Subcutaneous abdominal adipose tissue (tissue), 5 donors: ENCODE results near the gene ATP6V0B.

Experiments used
- H3K27ac ChIP-seq: one replicate; pipeline ENCODE4 v1.7.0; 2013; ENCODE audit warnings: low read depth, mild to moderate bottlenecking, inconsistent platforms, low read length, moderate library complexity
- H3K27me3 ChIP-seq, 5 donors: one replicate each; pipeline ENCODE4 v1.7.0; 2013; ENCODE audit warnings: low read length in 5 of 5, inconsistent platforms in 1 of 5; ENCODE audit not compliant: control insufficient read depth in 5 of 5, insufficient read depth in 4 of 5
- H3K36me3 ChIP-seq, 5 donors: one replicate each; pipeline ENCODE4 v1.7.0; 2013; ENCODE audit warnings: low read length in 5 of 5; ENCODE audit not compliant: control insufficient read depth in 5 of 5, insufficient read depth in 5 of 5
- H3K4me1 ChIP-seq, 5 donors: one replicate each; pipeline ENCODE4 v1.7.0; 2013; ENCODE audit warnings: low read length in 5 of 5, mild to moderate bottlenecking in 3 of 5, moderate library complexity in 1 of 5; ENCODE audit not compliant: control insufficient read depth in 5 of 5, insufficient read depth in 5 of 5
- H3K4me3 ChIP-seq, 5 donors: one replicate each; pipeline ENCODE4 v1.7.0; 2013; ENCODE audit warnings: low read length in 5 of 5, low read depth in 1 of 5
- H3K9ac ChIP-seq, 5 donors: one replicate each; pipeline ENCODE4 v1.7.0; 2013; ENCODE audit warnings: low read length in 5 of 5, mild to moderate bottlenecking in 4 of 5, moderate library complexity in 3 of 5
- H3K9me3 ChIP-seq, 5 donors: one replicate each; pipeline ENCODE4 v1.7.0; 2013; ENCODE audit warnings: low read length in 5 of 5; ENCODE audit not compliant: control insufficient read depth in 5 of 5
- donor health status: healthy.
- donor health status: healthy.
- donor health status: healthy.
- donor health status: healthy.
- donor health status: healthy.

ATP6V0B gene

DNA sequence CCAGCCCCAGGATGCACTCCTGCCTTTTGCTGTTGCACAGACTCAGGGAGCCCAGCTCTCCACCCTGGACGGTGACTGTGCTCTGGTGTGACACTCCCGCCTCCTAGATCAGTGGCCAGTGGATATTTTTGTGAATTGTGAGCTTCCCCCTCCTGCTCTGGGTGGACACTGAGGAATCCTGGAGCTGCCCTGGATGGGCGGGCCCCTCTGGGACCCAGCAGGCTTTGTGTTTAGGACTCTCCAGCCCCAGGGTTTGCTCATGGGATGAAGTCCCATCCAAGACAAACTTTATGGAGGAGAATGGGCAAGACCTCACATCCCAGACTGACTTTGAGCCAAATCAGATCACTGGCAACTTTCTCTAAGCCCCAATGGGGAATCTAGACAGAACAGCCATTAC is 40.4 kb downstream of the ATP6V0B start:
- Histone ChIP-seq H3K4me3 (no peak overlapping the region), H3K9me3 (no peaks in the 10 kb centered on the region), H3K9ac (no peak overlapping the region), H3K27me3 (peaks cover 0 to 13% (median 4%) of the 10 kb centered on the region in 5 donors), H3K27ac (no peak overlapping the region), H3K36me3 (no peaks in the 10 kb centered on the region), H3K4me1 (no peaks in the 10 kb centered on the region)

- Histone ChIP-seq H3K4me1 (no peaks in the 10 kb centered on the region), H3K27me3 (peaks cover 0 to 13% (median 4%) of the 10 kb centered on the region in 5 donors), H3K36me3 (no peaks in the 10 kb centered on the region), H3K9ac (no peak overlapping the region), H3K27ac (no peak overlapping the region), H3K4me3 (no peak overlapping the region), H3K9me3 (no peaks in the 10 kb centered on the region)
These were observed 41.5 kb downstream of the ATP6V0B start for GRCh38 chr1:44016041-44016889.

DNA sequence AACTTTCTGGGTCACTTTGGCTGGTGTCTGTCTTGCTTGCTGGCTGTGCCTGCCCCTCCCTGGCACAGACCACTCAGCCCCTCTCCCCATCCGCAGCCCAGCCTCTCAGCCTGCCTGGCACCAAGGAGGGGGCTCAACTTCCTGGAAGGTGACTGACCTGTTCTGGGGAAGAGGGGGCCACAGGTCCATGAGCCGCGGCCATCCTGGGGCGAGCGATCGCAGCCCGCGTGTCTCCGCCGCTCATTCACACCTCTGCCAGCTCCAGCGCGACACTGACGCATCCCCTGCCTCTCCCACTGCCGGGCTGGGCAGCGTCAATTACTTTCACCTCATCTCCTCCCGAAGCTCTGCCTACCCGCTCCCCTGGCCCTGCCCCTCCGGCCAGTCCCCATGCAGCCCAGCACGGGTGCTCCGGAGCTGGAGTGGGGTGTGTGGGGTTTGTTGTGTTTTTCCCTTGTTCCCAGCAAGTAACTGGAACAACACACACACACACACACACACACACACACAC is 42.2 kb downstream of the ATP6V0B start:
- H3K27me3 ChIP-seq = peaks cover 0 to 13% (median 4%) of the 10 kb centered on the region in 5 donors
- H3K36me3 ChIP-seq = no peaks in the 10 kb centered on the region
- no peaks in the 10 kb centered on the region for H3K4me1 ChIP-seq
- H3K27ac ChIP-seq = no peak overlapping the region
- H3K9me3 ChIP-seq = no peaks in the 10 kb centered on the region
- H3K4me3 ChIP-seq = no peak overlapping the region
- no peak overlapping the region for H3K9ac ChIP-seq

GRCh38 chr1:44019466-44019948 is 44.7 kb downstream of the ATP6V0B start:
- no peaks in the 10 kb centered on the region for H3K36me3 ChIP-seq
- H3K4me3 ChIP-seq = no peak overlapping the region
- peaks cover 0 to 13% (median 0%) of the 10 kb centered on the region in 5 donors for H3K27me3 ChIP-seq
- H3K9ac ChIP-seq = no peak overlapping the region
- no peaks in the 10 kb centered on the region for H3K4me1 ChIP-seq
- H3K27ac ChIP-seq = no peak overlapping the region
- no peaks in the 10 kb centered on the region for H3K9me3 ChIP-seq

- Histone ChIP-seq H3K4me1 (no peaks in the 10 kb centered on the region), H3K27ac (no peak overlapping the region), H3K36me3 (no peaks in the 10 kb centered on the region), H3K9ac (no peak overlapping the region), H3K27me3 (peaks cover 0 to 13% (median 0%) of the 10 kb centered on the region in 5 donors), H3K4me3 (no peak overlapping the region), H3K9me3 (no peaks in the 10 kb centered on the region)
These were observed 45.7 kb downstream of the ATP6V0B start for GRCh38 chr1:44020464-44020863.

DNA sequence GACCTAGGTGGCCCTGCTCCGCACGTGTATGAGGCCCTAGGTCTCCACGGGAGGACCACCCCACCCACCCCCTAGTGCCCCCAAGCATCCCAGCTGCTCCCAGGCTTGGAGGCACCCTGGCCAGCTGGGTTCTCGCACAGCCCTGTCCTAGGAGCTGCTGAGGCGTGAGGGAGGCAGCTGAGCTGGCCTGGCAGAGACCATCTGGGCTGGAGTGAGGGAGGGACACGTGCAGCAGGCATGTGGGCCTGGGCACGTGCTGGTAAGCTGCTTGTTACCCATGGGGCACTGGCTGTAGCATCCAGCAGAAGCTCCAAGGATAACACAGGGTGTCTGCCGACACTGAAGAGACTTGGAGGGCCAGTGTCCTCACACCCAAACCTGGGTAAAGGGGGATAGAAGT is 46.4 kb downstream of the ATP6V0B start:
- Histone ChIP-seq H3K36me3 (no peaks in the 10 kb centered on the region), H3K4me1 (no peaks in the 10 kb centered on the region), H3K9ac (no peak overlapping the region), H3K9me3 (no peaks in the 10 kb centered on the region), H3K27ac (no peak overlapping the region), H3K27me3 (peaks cover 0 to 13% (median 0%) of the 10 kb centered on the region in 5 donors), H3K4me3 (no peak overlapping the region)

- Histone ChIP-seq H3K4me3 (no peak overlapping the region), H3K36me3 (no peaks in the 10 kb centered on the region), H3K27ac (no peak overlapping the region), H3K27me3 (peaks cover 0 to 11% (median 0%) of the 10 kb centered on the region in 5 donors), H3K9me3 (no peaks in the 10 kb centered on the region), H3K4me1 (no peaks in the 10 kb centered on the region), H3K9ac (no peak overlapping the region)
These were observed 47.0 kb downstream of the ATP6V0B start for GRCh38 chr1:44021581-44022321.

- Histone ChIP-seq H3K27ac (no peak overlapping the region), H3K9ac (no peak overlapping the region), H3K4me1 (peaks cover 0 to 4% (median 3%) of the 10 kb centered on the region in 5 donors), H3K36me3 (no peaks in the 10 kb centered on the region), H3K9me3 (no peaks in the 10 kb centered on the region), H3K4me3 (no peak overlapping the region), H3K27me3 (peaks cover 0 to 2% (median 0%) of the 10 kb centered on the region in 5 donors)
These were observed 49.5 kb downstream of the ATP6V0B start for GRCh38 chr1:44024031-44024902.

DNA sequence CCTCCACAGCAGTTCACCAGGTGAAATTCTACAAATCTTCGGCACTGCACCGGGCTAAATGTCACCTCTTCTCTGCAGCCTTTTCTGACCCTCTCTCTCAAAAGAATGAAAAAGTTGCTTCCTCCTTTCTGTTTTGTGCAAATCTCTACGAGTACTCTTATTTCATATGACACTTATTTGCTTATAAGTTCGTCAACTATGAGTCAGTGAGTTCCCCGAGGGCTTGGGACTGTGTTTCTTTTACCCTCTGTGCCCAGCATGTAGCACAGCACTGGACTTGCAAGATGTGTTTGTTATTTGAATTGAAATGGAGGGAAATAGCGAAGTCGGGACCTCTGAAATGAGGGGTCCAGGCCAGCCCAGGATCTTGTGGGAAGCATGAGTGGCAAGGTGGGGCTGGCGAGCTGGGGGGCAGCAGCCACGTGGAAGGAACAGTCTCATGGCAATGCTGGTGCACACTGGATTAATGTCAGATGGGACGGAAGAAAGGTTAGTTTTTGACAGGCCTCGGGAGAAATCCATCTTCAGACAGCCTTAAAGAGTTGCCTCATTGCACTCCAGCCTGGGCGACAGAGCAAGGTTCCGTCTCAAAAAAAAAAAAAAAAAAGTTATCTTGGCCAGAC is 50.3 kb downstream of the ATP6V0B start:
- Histone ChIP-seq H3K4me1 (peaks cover 0 to 9% (median 8%) of the 10 kb centered on the region in 5 donors), H3K9ac (no peak overlapping the region), H3K27ac (no peak overlapping the region), H3K27me3 (peaks cover 0 to 2% (median 0%) of the 10 kb centered on the region in 5 donors), H3K36me3 (no peaks in the 10 kb centered on the region), H3K9me3 (no peaks in the 10 kb centered on the region), H3K4me3 (no peak overlapping the region)
